K562 (cell line): Measurements from ENCODE around the gene FUT9. TPM values are rescaled to one million over a fixed set of nuclear protein-coding genes. Genes with fewer than 3 reads are reported as not detected.

ENCODE experiments used
- ATAC-seq: fragments of 200-7000 bp; cut with Tn5 transposase; 3 replicates; pipeline ENCODE4 v1.9.1; 2020; ENCODE audit warnings: moderate library complexity
- BruUV-seq: library from RNA; stranded (reverse); fragments of 400-500 nt; replicated peaks from 2 replicates; lab custom pipeline; 2021; lab: Mats Ljungman, UMichigan
- CTCF ChIA-PET: fragments of 300-600 bp; formaldehyde crosslinking; extraction: SDS; loops from one replicate; lab custom pipeline; 2021; ENCODE audit warnings: low intra/inter-chr PET ratio; lab: Yijun Ruan, JAX
- POLR2A ChIA-PET: fragments of 300-600, 350-650 bp; sonication (Branson Sonifier 250); formaldehyde crosslinking; extraction: SDS; loops from one replicate; lab custom pipeline; 2021; ENCODE audit warnings: antibody characterized with exemption, inconsistent platforms; lab: Yijun Ruan, JAX
- DNase-seq, 4 experiments: peaks; one replicate each; pipeline versions ENCODE4 v3.0.0 to v3.0.0-alpha.2; 2011 to 2018; ENCODE audit warnings: low spot score in 3 of 4, mixed read lengths in 3 of 4; ENCODE audit errors: extremely low read depth in 1 of 4
- FAIRE-seq: peaks from 2 replicates; lab custom pipeline; 2011; peaks lifted over from hg19 to GRCh38; lab: Jason Lieb, UNC
- H2AFZ ChIP-seq: 2 replicates; pipeline ENCODE4 v1.6.0; 2011; ENCODE audit warnings: low read depth, low read length, control low read depth, inconsistent platforms
- H3K27ac ChIP-seq: fragments of 200-600 bp; 3 replicates; pipeline ENCODE4 v1.8.0; 2011; ENCODE audit warnings: low read depth, mild to moderate bottlenecking, control low read depth, inconsistent platforms, low read length, moderate library complexity, mixed read lengths; ENCODE audit errors: extremely low read depth
- H3K27me3 ChIP-seq, 2 experiments: fragments of 300-600 bp in 1 of 2; 2 replicates in 1 of 2; 3 replicates in 1 of 2; pipeline versions ENCODE4 v1.6.0 to v1.8.0; 2011; ENCODE audit warnings: inconsistent platforms in 2 of 2, low read length in 2 of 2, mild to moderate bottlenecking in 1 of 2, mixed read lengths in 1 of 2, moderate library complexity in 1 of 2; ENCODE audit not compliant: control insufficient read depth in 2 of 2, insufficient read depth in 2 of 2
- H3K36me3 ChIP-seq: fragments of 300-600 bp; 3 replicates; pipeline ENCODE4 v1.8.0; 2011; ENCODE audit warnings: mild to moderate bottlenecking, low read length, inconsistent platforms; ENCODE audit not compliant: control insufficient read depth, insufficient read depth
- H3K4me1 ChIP-seq, 2 experiments: fragments of 200-600 bp in 1 of 2; replicated peaks in 1 of 2; 2 replicates in 1 of 2; 3 replicates in 1 of 2; pipeline versions ENCODE4 v1.5.1 to v1.8.0; 2011; ENCODE audit warnings: inconsistent platforms in 2 of 2, low read length in 2 of 2, mild to moderate bottlenecking in 1 of 2, mixed read lengths in 1 of 2, moderate library complexity in 1 of 2; ENCODE audit not compliant: control insufficient read depth in 2 of 2, insufficient read depth in 2 of 2
- H3K4me2 ChIP-seq: 2 replicates; pipeline ENCODE4 v1.6.1; 2011; ENCODE audit warnings: low read length, control low read depth, inconsistent platforms, mixed read lengths; ENCODE audit not compliant: insufficient read depth
- H3K4me3 ChIP-seq: fragments of 200-600 bp; sonication (generic), shearing (Covaris generic); 2 replicates; pipeline ENCODE4 v1.5.1; 2016; ENCODE audit warnings: control low read depth, inconsistent platforms
- H3K79me2 ChIP-seq: fragments of 200-600 bp; 3 replicates; pipeline ENCODE4 v1.8.0; 2011; ENCODE audit warnings: low read length, inconsistent platforms; ENCODE audit not compliant: control insufficient read depth, insufficient read depth
- H3K9ac ChIP-seq, 2 experiments: 2 replicates each; pipeline versions ENCODE4 v1.6.0 to v1.6.1; 2011; ENCODE audit warnings: low read depth in 2 of 2, low read length in 2 of 2, control low read depth in 1 of 2, inconsistent platforms in 1 of 2, mild to moderate bottlenecking in 1 of 2, mixed read lengths in 1 of 2; ENCODE audit not compliant: insufficient read depth in 1 of 2
- H3K9me1 ChIP-seq: one replicate; pipeline ENCODE4 v1.6.0; 2011; ENCODE audit warnings: inconsistent platforms, mild to moderate bottlenecking, low read length, moderate library complexity; ENCODE audit not compliant: control insufficient read depth, insufficient read depth
- H3K9me3 ChIP-seq: replicated peaks from 2 replicates; pipeline ENCODE4 v1.5.1; 2011; ENCODE audit warnings: low read depth, low read length, inconsistent platforms; ENCODE audit not compliant: control insufficient read depth, insufficient read depth
- H4K20me1 ChIP-seq: replicated peaks from 2 replicates; pipeline ENCODE4 v1.6.1; 2011; ENCODE audit warnings: low read length, inconsistent platforms, mixed read lengths; ENCODE audit not compliant: control insufficient read depth, insufficient read depth
- BACH1 ChIP-seq: fragments of 200-800 bp; sonication (Bioruptor generic); IDR thresholded peaks from 2 replicates; pipeline ENCODE4 v1.6.1; 2016; ENCODE audit warnings: missing genetic modification characterization, missing compliant biosample characterization
- CREM ChIP-seq: IDR thresholded peaks from 2 replicates; pipeline ENCODE4 v1.6.1; 2014; ENCODE audit warnings: antibody characterized with exemption, low read depth
- IFI16 ChIP-seq: fragments of 250-450 bp; sonication (Bioruptor Pico); IDR thresholded peaks from 2 replicates; pipeline ENCODE4 v2.1.2; 2022; ENCODE audit warnings: mild to moderate bottlenecking, inconsistent platforms
- IRF1 ChIP-seq: sonication (generic); formaldehyde crosslinking; IDR thresholded peaks from 2 replicates; pipeline ENCODE4 v1.8.0; 2022; ENCODE audit warnings: missing genetic modification reagents, mild to moderate bottlenecking, borderline replicate concordance
- MAFK ChIP-seq: IDR thresholded peaks from 2 replicates; pipeline ENCODE4 v1.6.1; 2011; ENCODE audit warnings: low read length, improper control_type of control experiment
- MLLT1 ChIP-seq, 2 experiments: fragments of 450-650 bp; IDR thresholded peaks; 2 replicates each; pipeline ENCODE4 v1.6.1; 2016
- ZBTB17 ChIP-seq: fragments of 450-650 bp; formaldehyde crosslinking; IDR thresholded peaks from 2 replicates; pipeline ENCODE4 v1.4.0; 2020; ENCODE audit warnings: mild to moderate bottlenecking
- ZBTB2 ChIP-seq: fragments of 450-650 bp; IDR thresholded peaks from 2 replicates; pipeline ENCODE4 v1.6.1; 2016; ENCODE audit warnings: antibody characterized with exemption
- ZBTB8A ChIP-seq: fragments of 450-650 bp; IDR thresholded peaks from 2 replicates; pipeline ENCODE4 v1.6.1; 2018; ENCODE audit warnings: mild to moderate bottlenecking, moderate library complexity; ENCODE audit not compliant: partially characterized antibody
- ZKSCAN3 ChIP-seq: fragments of 250-450 bp; sonication (Bioruptor Pico); IDR thresholded peaks from 2 replicates; pipeline ENCODE4 v1.4.0; 2020
- ZNF197 ChIP-seq: fragments of 200-800 bp; sonication (Bioruptor generic); IDR thresholded peaks from 2 replicates; pipeline ENCODE4 v1.6.1; 2016; ENCODE audit warnings: low read depth, missing genetic modification characterization, missing compliant biosample characterization
- WGBS: fragments of 100-300 bp; shearing (Covaris generic); methylation state at CpG from one replicate; pipeline ENCODE4 v1.1.6; 2016; ENCODE audit warnings: low coverage, mixed read lengths; ENCODE audit not compliant: insufficient coverage; ENCODE audit errors: missing lambda C conversion rate; 5-methylcytosine and 5-hydroxymethylcytosine counted together
- in situ Hi-C: fragments of 300-500 bp; cut with MboI; formaldehyde crosslinking; loops from 4 replicates; pipeline ENCODE4 v1.15.0; 2018; ENCODE audit warnings: inconsistent platforms, mixed read lengths
- intact Hi-C: fragments of 100-400 bp; cut with micrococcal nuclease; formaldehyde crosslinking; loops from 2 replicates; pipeline ENCODE4 v1.14.2; 2022
- polyA plus RNA-seq, 8 experiments: library from polyadenylated mRNA; depleted of rRNA in 4 of 8; stranded (reverse) in 5 of 8; unstranded in 3 of 8; fragments of >200 nt; fragmentation: Nextera tagmentation in 2 of 8; fragmentation: Illumina TruSeq in 1 of 8; extraction: Ambion mirVana in 2 of 8; extraction: Trizol in 1 of 8; gene quantifications; 2 replicates each; pipeline versions ENCODE4 v1.2.1 to v1.2.3, GENCODE V29; 2011 to 2014; ENCODE audit warnings: inconsistent platforms in 1 of 8, missing spikeins in 1 of 8
- total RNA-seq, 7 experiments: library from RNA; depleted of rRNA in 6 of 7; stranded (reverse); fragments of >200 nt in 6 of 7; fragmentation: Illumina TruSeq in 2 of 7; extraction: Trizol in 2 of 7; gene quantifications; 2 replicates each; pipeline versions ENCODE4 v1.2.1 to v1.2.3, GENCODE V29; 2011 to 2021; ENCODE audit warnings: low replicate concordance in 1 of 7
- TF ChIP-seq, protein P1 (sequence below): fragments of 450-650 bp; IDR thresholded peaks from 2 replicates; pipeline ENCODE4 v1.7.0; 2016; ENCODE audit warnings: borderline replicate concordance

Gene FUT9
- total and polyA plus RNA-seq, 9 of the 15 experiments (the other 6 are each of a cell fraction or from before 2014, with no cell fraction given): not detected

DNA sequence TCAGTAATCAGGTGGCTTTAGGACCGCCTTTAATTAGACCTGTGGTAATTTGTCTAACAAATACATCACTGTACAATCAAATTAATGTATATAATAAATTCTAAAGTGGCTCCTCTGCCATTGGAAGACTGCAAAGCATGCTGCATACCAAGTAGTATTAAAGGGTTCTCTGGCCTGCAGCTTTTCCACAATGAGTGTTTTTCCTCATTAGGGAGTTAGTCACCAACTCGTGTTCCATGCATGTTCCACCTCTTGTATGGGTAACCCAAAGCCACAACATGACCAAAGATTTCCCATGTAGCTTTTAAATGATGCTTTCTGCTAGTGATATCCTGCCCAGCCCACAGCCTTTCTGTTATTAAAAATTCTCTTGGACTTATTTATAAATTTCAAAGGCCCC, 218.7 kb downstream of the FUT9 start:
- no peaks in the 10 kb centered on the region for H3K79me2 ChIP-seq
- in situ Hi-C loops (no loop called here), intact Hi-C loops (no loop called here)
- H3K9me1 ChIP-seq: no peaks in the 10 kb centered on the region
- no peaks in the 10 kb centered on the region for H3K9me3 ChIP-seq
- FAIRE-seq: no peak
- no peak overlapping the region for H3K9ac ChIP-seq
- no peaks in the 10 kb centered on the region for H3K36me3 ChIP-seq
- no TSS peak for BruUV-seq
- H3K4me3 ChIP-seq: no peak overlapping the region
- H3K4me1 ChIP-seq: no peaks in the 10 kb centered on the region
- H2AFZ ChIP-seq: no peak overlapping the region
- H3K4me2 ChIP-seq: no peak overlapping the region
- WGBS: 0% methylated on average over 2 of the region's 2 CpGs
- no peaks in the 10 kb centered on the region for H3K27me3 ChIP-seq
- no peaks in the 10 kb centered on the region for H4K20me1 ChIP-seq
- ATAC-seq: no peak
- POLR2A ChIA-PET: no interaction called here
- CTCF ChIA-PET: no interaction called here
- TF ChIP-seq CREM (no peak), ZBTB17 (CRISPR knock-in tag) (no peak)
- TF ChIP-seq, all 486 proteins: peak for 0
- DNase-seq: no peak
- H3K27ac ChIP-seq: no peak overlapping the region

DNA sequence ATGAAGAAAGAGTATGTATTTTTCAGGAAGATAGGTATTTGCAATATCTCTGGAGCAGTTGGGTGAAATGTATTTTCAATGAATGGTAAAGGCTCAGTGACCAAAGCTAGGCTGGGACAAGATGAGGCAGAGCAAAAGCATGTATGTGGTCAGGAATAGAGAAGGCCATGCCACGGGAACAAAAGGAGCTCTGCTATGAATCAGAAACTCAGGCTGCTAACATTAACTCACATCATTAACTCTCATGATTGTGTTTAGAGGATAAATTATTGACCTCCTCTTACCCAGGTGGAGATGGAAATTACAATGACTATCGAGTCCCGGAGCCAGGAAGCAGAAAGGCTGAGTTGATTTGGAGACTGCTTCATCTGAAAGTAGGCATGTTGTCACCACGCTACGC, 220.2 kb downstream of the FUT9 start:
- in situ Hi-C loops: no loop called here
- CTCF ChIA-PET: no interaction called here
- no peak for ATAC-seq
- TF ChIP-seq IFI16 (CRISPR knock-in tag) (no peak), IRF1 (CRISPR knock-in tag) (no peak), BACH1 (tag) (no peak), MLLT1 (IDR thresholded peaks at IDR 0.05) (no peak), ZNF197 (CRISPR knock-in tag) (no peak), ZKSCAN3 (CRISPR knock-in tag) (no peak), MAFK (no peak), ZBTB2 (no peak), ZBTB8A (no peak)
- TF ChIP-seq, protein P1, sequence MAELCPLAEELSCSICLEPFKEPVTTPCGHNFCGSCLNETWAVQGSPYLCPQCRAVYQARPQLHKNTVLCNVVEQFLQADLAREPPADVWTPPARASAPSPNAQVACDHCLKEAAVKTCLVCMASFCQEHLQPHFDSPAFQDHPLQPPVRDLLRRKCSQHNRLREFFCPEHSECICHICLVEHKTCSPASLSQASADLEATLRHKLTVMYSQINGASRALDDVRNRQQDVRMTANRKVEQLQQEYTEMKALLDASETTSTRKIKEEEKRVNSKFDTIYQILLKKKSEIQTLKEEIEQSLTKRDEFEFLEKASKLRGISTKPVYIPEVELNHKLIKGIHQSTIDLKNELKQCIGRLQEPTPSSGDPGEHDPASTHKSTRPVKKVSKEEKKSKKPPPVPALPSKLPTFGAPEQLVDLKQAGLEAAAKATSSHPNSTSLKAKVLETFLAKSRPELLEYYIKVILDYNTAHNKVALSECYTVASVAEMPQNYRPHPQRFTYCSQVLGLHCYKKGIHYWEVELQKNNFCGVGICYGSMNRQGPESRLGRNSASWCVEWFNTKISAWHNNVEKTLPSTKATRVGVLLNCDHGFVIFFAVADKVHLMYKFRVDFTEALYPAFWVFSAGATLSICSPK: no peak

More for the DNA sequence above, 220.2 kb downstream of the FUT9 start:
- intact Hi-C loops: no loop called here
- Histone ChIP-seq H3K4me1 (no peaks in the 10 kb centered on the region), H2AFZ (no peak overlapping the region), H3K27me3 (no peaks in the 10 kb centered on the region), H3K9me3 (no peaks in the 10 kb centered on the region), H3K4me2 (no peak overlapping the region), H3K9me1 (no peaks in the 10 kb centered on the region), H3K27ac (no peak overlapping the region), H3K36me3 (no peaks in the 10 kb centered on the region), H4K20me1 (no peaks in the 10 kb centered on the region), H3K9ac (no peak overlapping the region), H3K4me3 (no peak overlapping the region), H3K79me2 (no peaks in the 10 kb centered on the region)
- FAIRE-seq (no peak), DNase-seq (no peak)
- 2% methylated on average over 5 of the region's 5 CpGs for WGBS
- POLR2A ChIA-PET: no interaction called here
- BruUV-seq: no TSS peak
